HG03460 (cell line): ENCODE measurements around the gene RNASEH2A.

ENCODE experiments used
- ATAC-seq: cut with Tn5 transposase; IDR thresholded peaks from one replicate; pipeline ENCODE4 v1.9.1; 2021; ENCODE audit not compliant: unreplicated experiment

RNASEH2A gene

DNA sequence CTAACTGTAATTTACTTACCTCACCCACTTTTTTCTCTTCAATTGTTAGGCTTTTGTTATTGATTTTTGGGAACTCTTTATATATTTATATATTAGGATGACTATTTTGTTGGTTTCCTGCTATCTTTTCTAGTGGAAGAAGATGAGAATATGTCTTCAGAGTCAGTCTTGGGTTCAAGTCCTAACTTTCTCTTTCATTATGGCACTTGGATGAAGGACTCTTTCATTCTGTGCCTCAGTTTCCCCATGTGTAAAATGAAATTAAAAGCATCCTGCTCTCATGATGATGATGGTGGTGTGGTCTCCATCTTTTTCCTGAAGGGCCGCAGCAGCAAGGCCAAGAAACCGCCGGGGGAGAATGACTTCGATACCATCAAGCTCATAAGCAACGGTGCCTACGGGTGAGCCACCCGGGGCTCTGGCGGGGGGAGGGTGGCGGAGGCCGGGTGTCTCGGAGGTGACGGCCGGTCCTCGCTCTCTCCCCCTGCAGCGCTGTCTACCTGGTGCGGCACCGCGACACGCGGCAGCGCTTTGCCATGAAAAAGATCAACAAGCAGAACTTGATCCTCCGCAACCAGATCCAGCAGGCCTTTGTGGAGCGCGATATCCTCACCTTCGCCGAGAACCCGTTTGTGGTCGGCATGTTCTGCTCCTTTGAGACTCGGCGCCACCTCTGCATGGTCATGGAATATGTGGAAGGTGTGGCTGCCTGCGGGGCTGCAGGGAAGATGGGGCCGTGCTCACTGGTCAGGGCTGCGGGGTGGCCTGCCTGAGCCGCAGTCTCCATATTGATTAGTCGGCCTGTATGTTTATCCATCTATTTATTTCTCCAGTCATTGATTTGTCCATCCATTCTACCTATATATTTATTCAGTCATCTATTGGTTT, 51.9 kb downstream of the RNASEH2A start:
- ATAC-seq = no peak

DNA sequence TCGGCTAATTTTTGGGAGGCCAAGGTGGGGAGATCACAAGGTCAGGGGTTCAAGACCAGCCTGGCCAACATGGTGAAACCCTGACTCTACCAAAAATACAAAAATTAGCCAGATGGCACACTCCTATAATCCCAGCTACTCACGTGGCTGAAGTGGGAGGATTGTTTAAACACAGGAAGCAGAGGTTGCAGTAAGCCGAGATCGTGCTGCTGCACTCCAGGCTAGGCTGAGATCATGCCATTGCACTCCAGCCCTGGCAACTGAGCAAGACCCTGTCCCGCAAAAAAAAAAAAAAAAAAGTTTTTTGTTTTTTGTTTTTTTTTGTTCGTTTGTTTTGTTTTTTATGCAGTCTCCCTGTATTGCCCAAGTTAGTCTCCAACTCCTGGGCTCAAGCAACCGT, 53.2 kb downstream of the RNASEH2A start:
- ATAC-seq = no peak
